GM18505 (cell line): ENCODE results near the gene HSD17B3.
"Not testable (repeated sequence)": the region's sequence is repeated elsewhere in the genome, so short reads cannot be mapped to it uniquely, and the experiment has no call there.

ENCODE experiments used
- ATAC-seq: cut with Tn5 transposase; IDR thresholded peaks from one replicate; pipeline ENCODE4 v1.9.1; 2021; ENCODE audit not compliant: unreplicated experiment
- POLR2A ChIP-seq: IDR thresholded peaks from 4 replicates; pipeline ENCODE4 v1.6.1; 2011; ENCODE audit warnings: borderline replicate concordance; ENCODE audit not compliant: insufficient read depth, insufficient read length; ENCODE audit errors: extremely low read depth

The HSD17B3 gene

GRCh38 chr9:96215841-96216240 is 86.1 kb downstream of the HSD17B3 start:
- no peak for ATAC-seq
- TF ChIP-seq POLR2A = no peak

- no peak for ATAC-seq
- TF ChIP-seq POLR2A = no peak
Measured at GRCh38 chr9:96214635-96215034, 87.3 kb downstream of the HSD17B3 start.

- no peak for ATAC-seq
- TF ChIP-seq POLR2A = no peak
Measured at GRCh38 chr9:96209407-96210271, 92.3 kb downstream of the HSD17B3 start.

DNA sequence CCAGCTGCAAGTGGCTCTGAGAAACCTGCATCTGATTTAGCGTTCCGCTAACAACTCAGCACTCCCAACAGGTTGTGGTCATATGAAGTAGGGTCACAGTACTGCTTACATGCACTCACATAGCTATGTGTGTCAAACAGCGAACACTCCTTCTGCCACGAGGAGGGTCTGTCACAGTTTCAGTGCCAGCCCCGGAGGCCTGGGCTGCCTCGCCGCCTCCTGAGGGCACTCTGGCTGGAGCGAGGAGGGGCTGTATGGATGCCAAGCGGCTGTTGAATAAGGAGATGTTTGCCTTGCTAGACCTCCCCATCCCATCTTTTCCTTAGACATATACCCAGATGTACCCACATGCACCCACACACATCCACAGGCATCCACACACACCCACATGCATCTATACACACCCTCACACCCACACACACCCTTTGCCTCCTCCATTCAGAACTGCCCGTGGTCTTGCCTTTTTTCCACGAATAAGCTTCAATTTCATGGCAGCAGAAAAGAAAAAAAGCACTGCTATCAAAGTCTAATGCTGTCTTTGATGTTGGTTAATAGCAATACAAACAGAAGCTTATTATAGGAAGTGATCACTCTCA is 95.7 kb downstream of the HSD17B3 start:
- no peak for TF ChIP-seq POLR2A
- ATAC-seq = no peak

- ATAC-seq = no peak
- TF ChIP-seq POLR2A = no peak
Measured at GRCh38 chr9:96204853-96205252, 97.1 kb downstream of the HSD17B3 start.

DNA sequence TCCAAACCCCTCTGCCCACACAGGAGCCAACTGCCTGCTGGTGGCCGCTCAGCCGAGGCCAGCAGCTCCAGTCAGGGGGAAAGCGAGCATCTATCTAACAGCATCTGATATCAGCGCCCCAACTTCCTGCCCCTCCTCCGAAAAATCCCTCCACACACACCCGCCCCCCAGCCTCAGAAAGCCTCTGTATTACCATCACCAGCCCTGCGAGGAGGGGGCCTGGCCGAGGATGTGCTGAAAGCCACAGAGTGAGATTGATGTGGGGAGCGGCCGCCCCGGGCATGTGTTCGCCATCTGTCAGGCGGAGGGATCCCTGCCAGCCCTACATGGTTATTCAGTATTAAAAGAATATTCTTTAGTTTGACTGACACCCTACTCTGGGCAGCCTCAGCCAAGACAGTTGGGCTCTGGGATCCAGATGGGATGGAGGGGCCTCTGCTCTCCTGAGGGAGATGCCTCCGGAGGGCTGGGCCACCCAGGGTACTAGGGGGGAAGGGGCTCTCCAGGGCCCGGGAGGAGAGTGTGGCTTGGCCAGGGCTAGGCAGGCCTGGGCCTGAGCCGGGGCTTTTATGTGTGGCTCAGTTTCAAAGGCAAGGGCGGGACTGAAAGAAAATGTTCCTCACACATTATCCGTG is 98.0 kb downstream of the HSD17B3 start:
- no peak for TF ChIP-seq POLR2A
- no peak for ATAC-seq

GRCh38 chr9:96202971-96203780 is 98.8 kb downstream of the HSD17B3 start:
- ATAC-seq = no peak
- TF ChIP-seq POLR2A = no peak

- TF ChIP-seq POLR2A = no peak
- no peak for ATAC-seq
Measured at GRCh38 chr9:96201140-96201539, 100.8 kb downstream of the HSD17B3 start.

DNA sequence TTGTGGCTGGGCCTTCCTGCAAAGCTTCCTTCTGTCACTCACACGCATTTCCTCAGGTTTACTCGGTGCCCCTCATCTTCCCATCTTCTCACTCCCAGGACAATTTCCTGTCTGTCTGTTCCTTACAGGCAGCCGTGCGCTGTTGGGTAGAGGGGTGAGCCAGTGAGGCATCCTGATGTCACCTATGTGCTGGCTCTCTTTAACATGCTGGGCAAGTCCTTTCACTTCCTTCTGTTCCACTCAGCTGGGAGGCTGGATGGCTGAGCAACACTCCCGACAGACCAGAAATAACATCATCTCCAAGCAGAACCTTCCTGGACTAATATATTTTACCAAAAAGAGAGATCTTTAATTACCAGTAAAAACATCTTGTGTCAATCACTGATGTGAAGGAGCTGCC is 103.0 kb downstream of the HSD17B3 start:
- no peak for TF ChIP-seq POLR2A
- no peak for ATAC-seq

DNA sequence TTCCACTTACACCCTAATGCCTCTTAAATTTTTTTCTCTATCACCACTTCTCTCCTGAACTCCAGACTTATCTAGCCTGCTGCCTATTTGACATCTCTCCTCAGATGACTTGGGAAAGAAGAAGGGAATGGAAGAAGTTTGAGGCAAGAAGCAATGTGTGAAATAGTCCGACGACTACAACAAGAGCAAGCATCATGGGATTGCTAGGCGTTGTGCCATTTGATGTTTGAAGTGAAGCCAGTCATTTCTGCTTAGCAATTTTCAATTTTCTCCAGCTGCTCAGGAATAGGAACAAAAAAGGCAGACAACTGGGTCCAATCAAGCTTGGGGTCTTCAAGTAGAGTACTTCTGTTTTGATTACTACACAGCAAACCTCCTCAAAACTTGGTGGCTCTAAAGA is 106.4 kb downstream of the HSD17B3 start:
- ATAC-seq = no peak
- TF ChIP-seq POLR2A = no peak

DNA sequence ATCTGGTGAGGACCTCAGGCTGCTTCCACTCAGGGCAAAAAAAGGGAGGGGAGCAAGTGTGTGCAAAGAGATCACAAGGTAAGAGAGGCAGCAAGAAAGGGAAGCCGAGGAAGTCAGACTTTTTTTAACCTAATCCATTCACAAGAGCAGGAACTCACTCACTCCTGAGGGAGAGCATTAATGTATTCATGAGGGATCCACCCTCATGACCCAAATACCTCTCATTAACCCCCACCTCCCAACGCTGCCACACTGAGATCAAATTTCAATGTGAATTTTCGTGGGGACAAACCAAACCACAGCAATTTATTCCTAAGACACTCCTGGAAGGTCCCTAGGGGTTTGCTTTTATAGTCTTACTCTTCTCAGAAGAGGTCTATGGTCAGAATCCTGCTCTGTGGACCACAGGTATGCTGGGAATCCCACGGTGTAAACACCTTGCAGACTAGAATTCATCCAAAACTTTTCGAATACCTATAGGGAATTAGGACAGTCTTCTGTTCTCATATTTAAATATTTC is 108.7 kb downstream of the HSD17B3 start:
- ATAC-seq = no peak
- no peak for TF ChIP-seq POLR2A

DNA sequence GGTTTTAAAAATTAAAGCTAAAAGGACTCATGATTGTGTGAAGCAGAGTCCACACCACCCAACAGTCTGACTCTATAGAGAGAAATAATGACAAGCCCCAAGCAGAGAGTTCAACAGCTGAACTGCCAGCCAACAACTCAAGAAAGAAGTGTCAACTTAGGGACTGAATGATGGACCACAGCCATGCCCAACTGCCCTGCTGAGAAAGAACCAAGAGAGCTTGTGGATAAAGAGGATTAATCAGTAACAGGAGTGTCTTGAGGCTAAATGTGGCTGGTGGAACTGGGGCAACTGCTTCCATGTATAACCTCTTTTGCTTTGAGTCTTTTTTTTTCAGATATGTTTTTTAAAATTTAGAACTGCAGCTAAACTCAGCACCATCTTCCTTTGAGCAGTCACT is 109.3 kb downstream of the HSD17B3 start:
- TF ChIP-seq POLR2A = no peak
- ATAC-seq = no peak

GRCh38 chr9:96189995-96190394 is 112.0 kb downstream of the HSD17B3 start:
- TF ChIP-seq POLR2A = no peak
- ATAC-seq = no peak

- not testable (repeated sequence) for ATAC-seq
Measured at GRCh38 chr9:96189581-96189980, 112.4 kb downstream of the HSD17B3 start.
